Neural crest cell (in vitro differentiated cells): ENCODE results near the gene EIF2AK3. TPM values are rescaled to one million over a fixed set of nuclear protein-coding genes. Genes with fewer than 3 reads are reported as not detected.

ENCODE experiments used
- DNase-seq: peaks from one replicate; pipeline ENCODE4 v3.0.0; 2021; ENCODE audit warnings: low read depth, mixed read lengths, low spot score
- H3K27ac Mint-ChIP-seq: one replicate; pipeline ENCODE4 v1.8.0; 2021; ENCODE audit warnings: mild to moderate bottlenecking, mixed read lengths; ENCODE audit not compliant: unreplicated experiment
- H3K27me3 Mint-ChIP-seq: 2 replicates; pipeline ENCODE4 v1.8.0; 2021; ENCODE audit warnings: low read depth, mild to moderate bottlenecking, mixed read lengths
- H3K36me3 Mint-ChIP-seq: 2 replicates; pipeline ENCODE4 v1.8.0; 2021; ENCODE audit warnings: low read depth, mild to moderate bottlenecking, mixed read lengths
- H3K4me1 Mint-ChIP-seq: 2 replicates; pipeline ENCODE4 v1.8.0; 2021; ENCODE audit warnings: mixed read lengths
- H3K4me3 Mint-ChIP-seq: one replicate; pipeline ENCODE4 v1.8.0; 2021; ENCODE audit warnings: mild to moderate bottlenecking, mixed read lengths
- H3K9me3 Mint-ChIP-seq: 2 replicates; pipeline ENCODE4 v1.8.0; 2021; ENCODE audit warnings: mixed read lengths
- total RNA-seq: library from RNA; stranded (reverse); gene quantifications from 2 replicates; pipeline ENCODE4 v1.2.1, GENCODE V29; 2021
- TF ChIP-seq, protein P1 (sequence below): fragments of 200-600 bp; sonication (generic); conservative IDR thresholded peaks from 2 replicates; pipeline ENCODE4 v1.5.0; 2021; ENCODE audit warnings: antibody characterized with exemption, mild to moderate bottlenecking

EIF2AK3 gene
- total RNA-seq, 1 donor from 2014 or later: 15.2 TPM

- no peaks in the 10 kb centered on the region for H3K27me3 Mint-ChIP-seq
- H3K4me1 Mint-ChIP-seq: peaks cover 17% of the 10 kb centered on the region
- TF ChIP-seq, protein P1, sequence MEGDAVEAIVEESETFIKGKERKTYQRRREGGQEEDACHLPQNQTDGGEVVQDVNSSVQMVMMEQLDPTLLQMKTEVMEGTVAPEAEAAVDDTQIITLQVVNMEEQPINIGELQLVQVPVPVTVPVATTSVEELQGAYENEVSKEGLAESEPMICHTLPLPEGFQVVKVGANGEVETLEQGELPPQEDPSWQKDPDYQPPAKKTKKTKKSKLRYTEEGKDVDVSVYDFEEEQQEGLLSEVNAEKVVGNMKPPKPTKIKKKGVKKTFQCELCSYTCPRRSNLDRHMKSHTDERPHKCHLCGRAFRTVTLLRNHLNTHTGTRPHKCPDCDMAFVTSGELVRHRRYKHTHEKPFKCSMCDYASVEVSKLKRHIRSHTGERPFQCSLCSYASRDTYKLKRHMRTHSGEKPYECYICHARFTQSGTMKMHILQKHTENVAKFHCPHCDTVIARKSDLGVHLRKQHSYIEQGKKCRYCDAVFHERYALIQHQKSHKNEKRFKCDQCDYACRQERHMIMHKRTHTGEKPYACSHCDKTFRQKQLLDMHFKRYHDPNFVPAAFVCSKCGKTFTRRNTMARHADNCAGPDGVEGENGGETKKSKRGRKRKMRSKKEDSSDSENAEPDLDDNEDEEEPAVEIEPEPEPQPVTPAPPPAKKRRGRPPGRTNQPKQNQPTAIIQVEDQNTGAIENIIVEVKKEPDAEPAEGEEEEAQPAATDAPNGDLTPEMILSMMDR: no peak
- no peak overlapping the region for H3K27ac Mint-ChIP-seq
- no peaks in the 10 kb centered on the region for H3K9me3 Mint-ChIP-seq
- DNase-seq: no peak
- H3K4me3 Mint-ChIP-seq: no peak overlapping the region
- no peaks in the 10 kb centered on the region for H3K36me3 Mint-ChIP-seq
Observed at GRCh38 chr2:88603146-88603545, 24.1 kb downstream of the EIF2AK3 start.

DNA sequence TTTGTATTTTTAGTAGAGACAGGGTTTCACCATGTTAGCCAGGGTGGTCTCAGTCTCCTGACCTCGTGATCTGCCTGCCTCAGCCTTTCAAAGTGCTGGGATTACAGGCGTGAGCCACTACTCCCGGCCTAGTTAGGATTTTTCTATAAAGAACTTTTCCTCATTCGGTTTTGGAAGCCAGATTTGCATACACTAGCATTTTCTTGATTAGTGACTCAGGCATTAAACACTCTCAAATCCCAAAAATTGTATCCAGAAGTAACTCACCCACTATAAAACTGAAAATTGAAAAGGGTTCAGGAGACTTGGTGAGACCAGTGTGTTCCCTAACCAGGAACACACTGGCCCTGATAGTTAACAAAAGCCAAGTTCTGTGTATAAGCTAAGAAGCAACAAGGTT lies 25.2 kb downstream of the EIF2AK3 start:
- H3K4me1 Mint-ChIP-seq: peaks cover 17% of the 10 kb centered on the region

DNA sequence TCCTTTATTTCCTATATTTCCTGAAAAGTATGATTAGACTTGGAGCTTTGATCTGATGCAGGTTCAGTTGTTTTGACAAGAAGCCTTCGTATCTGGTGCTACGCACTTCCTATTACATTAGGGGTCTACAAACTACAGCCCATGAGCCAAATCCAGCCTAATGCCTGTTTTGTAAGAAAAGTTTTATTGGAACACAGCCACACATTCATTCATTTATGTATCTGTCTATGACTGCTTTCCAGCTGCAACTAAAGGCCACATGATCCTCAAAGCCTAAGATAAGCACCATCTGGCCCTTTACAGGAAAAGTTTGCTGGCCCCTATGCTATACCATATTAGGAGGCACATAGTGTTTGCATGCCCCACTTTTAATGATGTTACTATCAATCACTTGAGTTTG lies 26.0 kb downstream of the EIF2AK3 start:
- Mint-ChIP-seq H3K4me3 (no peak overlapping the region), H3K36me3 (no peaks in the 10 kb centered on the region), H3K9me3 (no peaks in the 10 kb centered on the region), H3K27me3 (no peaks in the 10 kb centered on the region), H3K4me1 (peaks cover 17% of the 10 kb centered on the region), H3K27ac (no peak overlapping the region)
- TF ChIP-seq, protein P1: no peak
- no peak for DNase-seq

More for the DNA sequence above, 25.2 kb downstream of the EIF2AK3 start:
- H3K27me3 Mint-ChIP-seq: no peaks in the 10 kb centered on the region
- no peak for DNase-seq
- TF ChIP-seq, protein P1: no peak
- no peak overlapping the region for H3K27ac Mint-ChIP-seq
- no peaks in the 10 kb centered on the region for H3K9me3 Mint-ChIP-seq
- no peaks in the 10 kb centered on the region for H3K36me3 Mint-ChIP-seq
- H3K4me3 Mint-ChIP-seq: no peak overlapping the region

DNA sequence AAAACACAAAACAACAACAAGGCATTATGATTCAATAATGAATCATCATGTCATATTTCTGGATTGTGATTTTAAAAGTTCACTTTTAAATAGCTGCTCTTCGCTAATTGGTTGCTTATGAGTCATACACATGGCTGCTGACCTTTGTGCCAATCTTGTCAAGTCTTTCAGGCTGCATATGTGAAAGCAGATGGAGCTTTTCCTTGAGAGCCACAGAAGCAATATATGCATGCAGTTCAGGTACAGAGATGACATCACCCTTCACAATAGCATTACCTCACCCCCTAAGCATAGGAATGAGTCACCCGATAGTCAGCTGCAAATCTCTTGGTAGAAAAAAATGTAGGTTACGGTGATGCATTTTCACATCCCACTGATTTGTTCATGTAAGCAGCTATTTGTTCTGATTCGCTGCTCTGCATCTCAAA lies 27.2 kb downstream of the EIF2AK3 start:
- no peak for DNase-seq
- no peaks in the 10 kb centered on the region for H3K27me3 Mint-ChIP-seq
- no peaks in the 10 kb centered on the region for H3K9me3 Mint-ChIP-seq
- H3K27ac Mint-ChIP-seq: no peak overlapping the region
- no peak overlapping the region for H3K4me3 Mint-ChIP-seq
- H3K36me3 Mint-ChIP-seq: peaks cover 4% of the 10 kb centered on the region
- TF ChIP-seq, protein P1: no peak
- H3K4me1 Mint-ChIP-seq: peaks cover 17% of the 10 kb centered on the region

GRCh38 chr2:88599527-88599926 lies 27.7 kb downstream of the EIF2AK3 start:
- Mint-ChIP-seq H3K36me3 (peaks cover 4% of the 10 kb centered on the region), H3K9me3 (no peaks in the 10 kb centered on the region), H3K4me1 (peaks cover 17% of the 10 kb centered on the region), H3K4me3 (no peak overlapping the region), H3K27ac (no peak overlapping the region), H3K27me3 (no peaks in the 10 kb centered on the region)
- no peak for DNase-seq
- TF ChIP-seq, protein P1: no peak

DNA sequence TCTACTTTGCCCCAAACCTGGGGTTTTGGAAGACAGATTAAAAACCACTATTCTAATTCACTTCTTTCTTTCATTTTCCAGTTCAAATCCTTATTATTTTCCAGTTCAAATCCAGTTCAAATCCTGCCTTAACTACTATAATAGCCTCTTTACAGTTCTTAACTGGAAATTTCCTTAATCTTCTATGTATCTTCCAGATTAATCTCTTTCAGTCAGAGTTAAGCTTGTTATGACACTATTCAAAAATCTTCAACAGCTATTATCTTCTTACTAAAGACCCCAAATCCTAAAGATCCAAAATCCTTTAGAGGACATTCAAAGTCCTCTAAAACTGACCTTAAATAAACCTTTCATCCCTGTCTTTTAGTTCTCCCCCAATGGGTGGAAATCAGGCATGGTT lies 30.1 kb downstream of the EIF2AK3 start:
- Mint-ChIP-seq H3K4me1 (peaks cover 17% of the 10 kb centered on the region), H3K27ac (no peak overlapping the region), H3K4me3 (no peak overlapping the region), H3K36me3 (peaks cover 4% of the 10 kb centered on the region), H3K27me3 (no peaks in the 10 kb centered on the region), H3K9me3 (no peaks in the 10 kb centered on the region)
- TF ChIP-seq, protein P1: no peak
- DNase-seq: no peak
